Hindlimb muscle (tissue), 1 donor: ENCODE data around the gene RELA. TPM values are rescaled to one million over a fixed set of nuclear protein-coding genes. Genes with fewer than 3 reads are reported as not detected.
"Not testable (repeated sequence)": the region's sequence is repeated elsewhere in the genome, so short reads cannot be mapped to it uniquely, and the experiment has no call there.

Experiments
- DNase-seq: peaks from one replicate; pipeline ENCODE4 v3.0.0-alpha.2; 2013
- polyA plus RNA-seq: library from polyadenylated mRNA; unstranded; fragments of 120-200 nt; gene quantifications from one replicate; pipeline ENCODE4 v1.2.1, GENCODE V29; 2013; ENCODE audit not compliant: insufficient read length

Gene RELA
- polyA plus RNA-seq, 1 donor, result 50.6 TPM

- peak; percentile 82 for DNase-seq
Observed at GRCh38 chr11:65663639-65664200, 1.0 kb upstream of the RELA start.

- DNase-seq, result no peak
Observed at GRCh38 chr11:65662247-65662798, 393 bp downstream of the RELA start.

GRCh38 chr11:65661599-65662246, 993 bp downstream of the RELA start:
- DNase-seq, result no peak

DNA sequence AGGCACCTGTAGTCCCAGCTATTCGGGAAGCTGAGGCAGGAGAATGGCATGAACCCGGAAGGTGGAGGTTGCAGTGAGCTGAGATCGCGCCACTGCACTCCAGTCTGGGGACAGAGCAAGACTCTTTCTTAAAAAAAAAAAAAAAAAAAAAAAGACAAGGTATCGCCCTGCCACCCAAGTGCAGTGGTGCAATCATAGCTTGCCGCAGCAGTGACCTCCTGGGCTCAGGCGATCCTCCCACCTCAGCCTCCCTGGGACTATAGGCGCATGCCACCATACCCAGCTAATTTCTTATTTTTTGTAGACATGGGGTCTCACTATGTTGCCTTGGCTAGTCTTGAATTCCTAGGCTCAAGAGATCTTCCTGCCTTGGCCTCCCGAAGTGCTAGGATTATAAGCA, 1.8 kb downstream of the RELA start:
- not testable (repeated sequence) for DNase-seq

DNA sequence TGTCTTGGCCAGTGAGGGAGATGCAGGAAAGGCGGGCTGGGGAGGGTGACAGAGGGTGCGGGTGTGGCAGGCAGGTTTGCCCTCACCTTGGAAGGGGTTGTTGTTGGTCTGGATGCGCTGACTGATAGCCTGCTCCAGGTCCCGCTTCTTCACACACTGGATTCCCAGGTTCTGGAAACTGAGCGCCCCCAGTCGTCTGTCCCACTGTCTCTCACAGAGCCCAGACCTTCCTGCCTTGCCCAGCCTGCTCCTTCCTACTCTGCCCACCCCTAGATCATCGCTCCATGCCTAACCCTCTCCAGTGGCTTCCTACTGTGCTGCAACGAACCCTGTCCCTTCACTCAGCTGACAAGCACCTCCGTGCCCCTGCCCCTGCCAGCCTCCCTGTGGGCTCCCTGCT, 2.7 kb downstream of the RELA start:
- no peak for DNase-seq

DNA sequence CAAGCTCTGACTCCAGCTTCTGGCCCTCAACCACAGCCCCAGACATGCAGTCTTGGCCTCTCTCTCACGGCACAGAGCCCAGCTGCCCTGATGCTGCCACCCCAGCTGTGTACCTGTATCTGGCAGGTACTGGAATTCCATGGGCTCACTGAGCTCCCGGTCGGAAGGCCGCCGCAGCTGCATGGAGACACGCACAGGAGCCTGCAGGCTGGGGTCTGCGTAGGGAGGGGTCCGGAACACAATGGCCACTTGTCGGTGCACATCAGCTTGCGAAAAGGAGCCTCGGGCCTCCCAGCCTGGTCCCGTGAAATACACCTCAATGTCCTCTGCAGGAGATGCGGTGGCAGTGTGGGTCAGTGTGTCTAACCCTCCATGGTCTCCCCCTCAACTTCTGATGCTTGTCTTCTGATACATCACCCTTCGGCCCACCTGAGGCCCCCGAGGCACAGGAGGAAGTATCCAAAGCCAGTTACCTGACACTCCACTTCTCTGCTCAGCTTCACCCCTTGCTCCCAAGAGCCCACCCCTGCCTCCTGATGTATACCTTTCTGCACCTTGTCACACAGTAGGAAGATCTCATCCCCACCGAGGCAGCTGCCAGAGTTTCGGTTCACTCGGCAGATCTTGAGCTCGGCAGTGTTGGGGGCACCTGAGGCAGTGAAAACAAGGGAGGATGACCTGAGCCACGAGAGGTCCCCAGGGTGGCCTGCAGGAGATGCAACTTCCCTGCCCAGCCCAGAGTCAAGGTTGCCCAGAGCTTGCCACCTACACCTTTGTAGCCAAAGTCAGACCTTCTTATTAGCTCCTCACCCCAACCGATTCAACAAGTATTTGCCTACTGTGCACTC, 4.3 kb downstream of the RELA start:
- DNase-seq, result no peak

DNA sequence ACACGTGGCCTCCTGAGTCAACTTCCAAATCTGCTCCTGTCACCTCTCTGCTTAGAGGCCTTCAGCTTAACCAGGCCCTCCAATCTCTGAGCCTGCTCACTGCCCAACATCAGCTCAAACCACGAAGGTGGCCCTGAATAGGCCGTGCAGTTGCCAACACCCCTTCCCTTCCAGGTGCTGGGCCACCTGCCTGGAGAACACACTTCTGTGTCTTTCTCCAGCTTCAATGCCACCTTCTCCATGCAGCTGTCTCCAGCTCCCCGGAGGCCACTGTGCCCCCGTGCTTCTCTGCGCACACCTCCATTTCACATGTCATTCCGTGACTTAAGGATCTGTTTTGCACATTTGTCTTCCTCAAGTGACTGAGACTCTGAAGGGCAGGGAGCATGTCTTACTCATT, 5.3 kb downstream of the RELA start:
- DNase-seq, result no peak

- no peak for DNase-seq
Observed at GRCh38 chr11:65655570-65656332, 7.0 kb downstream of the RELA start.

GRCh38 chr11:65654375-65655349, 8.1 kb downstream of the RELA start:
- no peak for DNase-seq

DNA sequence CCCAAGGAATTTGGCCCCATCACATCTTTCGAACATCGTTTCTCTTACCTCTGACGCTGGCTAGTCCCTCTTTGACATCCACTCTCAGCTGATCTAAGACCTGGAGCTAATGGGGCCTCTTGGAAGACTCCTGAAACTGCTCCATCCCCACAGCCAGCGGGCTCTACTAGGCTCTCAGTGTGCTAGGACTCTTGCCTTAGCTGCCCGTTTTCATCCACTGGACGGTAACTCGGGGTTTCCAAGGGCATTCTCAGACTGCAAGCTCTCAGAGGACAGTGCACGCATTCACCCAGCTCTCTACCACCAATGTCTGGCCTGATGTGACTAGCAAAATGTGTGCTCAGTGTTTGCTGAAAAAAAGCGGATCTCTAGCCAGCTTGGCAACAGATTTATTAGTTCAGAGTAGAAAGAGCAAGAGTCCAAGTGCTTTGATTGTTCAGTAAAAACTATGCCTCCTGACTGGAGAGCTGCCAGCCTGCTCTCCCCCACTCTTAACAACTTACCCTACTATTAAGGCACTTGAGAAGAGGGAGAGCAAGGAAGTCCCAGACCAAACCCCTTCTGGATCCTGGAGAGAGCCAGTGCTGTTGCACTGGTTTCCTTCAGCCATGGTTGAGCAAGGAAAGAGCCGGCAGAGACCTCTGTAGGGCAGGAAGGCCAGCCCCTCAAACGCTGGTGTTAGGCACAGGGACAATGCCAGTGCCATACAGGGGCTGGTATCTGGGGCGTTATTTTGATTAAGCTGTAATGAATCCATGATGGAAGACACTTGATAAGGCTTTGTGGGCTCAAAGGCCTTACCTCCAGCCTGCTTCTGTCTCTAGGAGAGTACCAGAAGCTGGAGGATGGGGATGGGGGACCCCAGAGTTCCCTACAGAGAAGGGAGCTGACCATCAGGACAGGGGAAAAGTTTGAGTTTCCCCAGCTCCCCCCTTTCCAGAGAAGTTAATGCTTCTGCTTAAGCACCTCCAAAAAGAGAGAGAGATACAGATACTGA, 9.2 kb downstream of the RELA start:
- DNase-seq, result no peak

- DNase-seq, result peak; percentile 95
Observed at GRCh38 chr11:65652511-65653228, 10.0 kb downstream of the RELA start.

GRCh38 chr11:65651589-65652510, 10.9 kb downstream of the RELA start:
- DNase-seq, result no peak

DNA sequence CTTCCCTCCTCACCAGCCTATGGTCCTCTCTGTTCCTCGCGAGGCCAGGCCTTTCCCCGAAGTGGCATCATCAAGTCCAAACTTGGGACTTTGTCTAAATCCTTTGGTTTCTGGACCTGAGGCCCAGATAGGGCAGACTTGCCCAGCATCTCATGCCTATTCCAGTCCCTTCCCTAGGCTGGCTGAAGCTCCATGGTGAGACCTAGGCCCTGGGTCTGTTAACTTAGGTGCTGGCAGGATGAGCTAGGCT, 11.5 kb downstream of the RELA start:
- no peak for DNase-seq

GRCh38 chr11:65650547-65651338, 12.0 kb downstream of the RELA start:
- DNase-seq, result no peak

- no peak for DNase-seq
Observed at GRCh38 chr11:65649656-65650546, 12.8 kb downstream of the RELA start.

DNA sequence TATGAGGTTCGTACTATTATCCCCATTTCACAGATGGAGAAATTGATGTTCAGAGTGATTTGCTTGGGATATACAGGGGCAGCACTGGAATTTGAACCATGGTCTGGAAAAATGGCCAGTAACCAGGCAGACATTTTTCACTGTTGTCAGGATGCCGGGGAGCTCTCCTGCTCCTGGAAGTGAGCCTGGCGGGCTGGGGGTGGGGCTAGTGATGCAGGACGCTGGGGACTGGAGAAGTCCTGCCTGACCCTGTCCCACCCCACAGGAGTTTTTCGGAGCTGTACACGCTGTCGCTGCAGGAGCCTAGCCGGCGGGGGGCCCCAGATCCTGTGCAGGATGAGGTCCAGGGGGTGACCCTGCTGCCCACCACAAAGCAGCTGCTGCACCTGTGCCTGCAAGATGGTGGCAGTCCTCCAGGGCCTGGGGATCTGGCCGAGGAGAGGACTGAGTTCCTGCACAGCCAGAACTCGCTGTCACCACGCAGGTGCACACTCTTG, 13.7 kb downstream of the RELA start:
- no peak for DNase-seq
